Tibial nerve (tissue), 3 donors: ENCODE data around the gene ZNF362.

Source experiments
- CTCF ChIP-seq, 5 experiments: fragments of 200-600 bp in 3 of 5; fragments of 450-650 bp in 2 of 5; sonication (generic) in 3 of 5; IDR thresholded peaks; one replicate each; pipeline ENCODE4 v1.5.1; 2016 to 2019; ENCODE audit warnings: antibody characterized with exemption in 5 of 5, mild to moderate bottlenecking in 3 of 5, moderate library complexity in 2 of 5
- POLR2A ChIP-seq, 2 donors: fragments of 450-650 bp; IDR thresholded peaks; one replicate each; pipeline ENCODE4 v1.6.1; 2017; ENCODE audit warnings: antibody characterized with exemption in 2 of 2, mild to moderate bottlenecking in 2 of 2, moderate library complexity in 2 of 2

DNA sequence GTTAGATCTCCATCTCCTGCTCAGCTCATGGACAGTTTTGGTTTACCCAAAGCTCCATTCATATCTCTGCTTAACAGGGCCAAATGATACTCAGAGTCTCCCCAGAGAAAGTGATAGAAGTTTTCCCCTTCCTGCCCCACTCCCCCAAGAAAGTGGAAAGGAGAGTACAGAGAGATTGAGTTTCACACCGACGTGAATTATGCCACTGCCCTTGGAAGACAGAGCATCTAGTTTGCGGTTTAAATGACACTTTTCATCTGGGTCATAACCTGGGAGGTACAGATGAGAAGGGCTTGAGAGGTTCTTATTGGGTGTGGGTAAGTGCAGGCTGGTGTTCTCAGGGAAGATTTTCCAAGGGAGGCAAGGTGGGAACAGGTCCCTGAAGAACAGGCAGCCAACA, 6.9 kb upstream of the ZNF362 start:
- TF ChIP-seq CTCF (IDR thresholded peaks at IDR 0.05) (no peak), POLR2A (IDR thresholded peaks at IDR 0.05) (no peak)
